SU-DHL-6 (cell line): ENCODE results near the gene PIERCE2.

Source experiments
- CTCF ChIP-seq: fragments of 200-600 bp; sonication (generic); IDR thresholded peaks from one replicate; pipeline ENCODE4 v1.5.1; 2017; ENCODE audit warnings: antibody characterized with exemption, mild to moderate bottlenecking, low read length, moderate library complexity; ENCODE audit not compliant: insufficient read depth, poor library complexity, severe bottlenecking
- EZH2phosphoT487 ChIP-seq: fragments of 200-600 bp; sonication (generic), shearing (Covaris generic); conservative IDR thresholded peaks from 2 replicates; pipeline ENCODE4 v1.6.1; 2018; ENCODE audit warnings: mild to moderate bottlenecking, antibody characterized with exemption, low read length, moderate library complexity, mixed read lengths

DNA sequence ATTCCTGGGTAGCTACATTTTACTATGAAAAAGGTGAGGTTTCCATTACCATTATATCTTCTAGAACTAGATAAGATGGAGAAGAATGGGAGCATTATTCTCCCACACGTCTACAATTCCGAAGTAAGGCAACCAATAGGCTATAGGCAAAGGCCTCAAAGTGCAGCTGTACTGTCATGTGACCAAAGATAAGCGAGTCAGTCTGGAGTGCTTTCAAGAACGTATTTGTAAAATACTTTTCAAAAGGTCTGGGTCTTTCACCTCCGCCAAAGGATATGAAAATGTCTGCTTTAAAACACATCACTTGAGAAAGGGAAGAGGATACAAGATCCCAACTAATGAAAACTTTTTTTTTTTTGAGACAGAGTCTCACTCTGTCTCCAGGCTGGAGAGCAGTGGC lies 10.1 kb upstream of the PIERCE2 start:
- no peak for TF ChIP-seq CTCF
- TF ChIP-seq EZH2phosphoT487: no peak
